Activated CD4-positive, alpha-beta T cell treated with anti-CD3 and anti-CD28 coated beads for 4 hours (primary cell): Measurements from ENCODE around the gene ACBD3.

Experiments
- DNase-seq, 2 donors: peaks; one replicate each; pipeline ENCODE4 v3.0.0-alpha.2; 2020

ACBD3 gene

GRCh38 chr1:226133504-226134123 is 52.9 kb downstream of the ACBD3 start:
- no peak for DNase-seq

GRCh38 chr1:226132728-226133503 is 53.6 kb downstream of the ACBD3 start:
- DNase-seq: no peak

- no peak for DNase-seq
These were observed 54.9 kb downstream of the ACBD3 start for GRCh38 chr1:226131639-226132038.

- no peak for DNase-seq
These were observed 57.3 kb downstream of the ACBD3 start for GRCh38 chr1:226129230-226129629.

- no peak for DNase-seq
These were observed 58.0 kb downstream of the ACBD3 start for GRCh38 chr1:226128487-226129075.

GRCh38 chr1:226126824-226127569 is 59.5 kb downstream of the ACBD3 start:
- DNase-seq: no peak

- DNase-seq: no peak
These were observed 60.7 kb downstream of the ACBD3 start for GRCh38 chr1:226125831-226126230.

- DNase-seq: peak; percentile 81 to 91
These were observed 61.4 kb downstream of the ACBD3 start for GRCh38 chr1:226125097-226125630.

- DNase-seq: no peak
These were observed 62.7 kb downstream of the ACBD3 start for GRCh38 chr1:226123591-226124471.

GRCh38 chr1:226123212-226123560 is 63.4 kb downstream of the ACBD3 start:
- no peak for DNase-seq

- DNase-seq: peak; percentile 65 to 72
These were observed 64.7 kb downstream of the ACBD3 start for GRCh38 chr1:226121587-226122400.

GRCh38 chr1:226121049-226121586 is 65.4 kb downstream of the ACBD3 start:
- DNase-seq: no peak

- no peak for DNase-seq
These were observed 66.1 kb downstream of the ACBD3 start for GRCh38 chr1:226120398-226120797.

GRCh38 chr1:226119169-226119568 is 67.4 kb downstream of the ACBD3 start:
- no peak for DNase-seq

- DNase-seq: no peak
These were observed 68.2 kb downstream of the ACBD3 start for GRCh38 chr1:226118357-226118756.

GRCh38 chr1:226117330-226117729 is 69.2 kb downstream of the ACBD3 start:
- DNase-seq: no peak

- DNase-seq: no peak
These were observed 69.9 kb downstream of the ACBD3 start for GRCh38 chr1:226116673-226117072.

- DNase-seq: no peak
These were observed 73.9 kb downstream of the ACBD3 start for GRCh38 chr1:226112626-226113025.

- no peak for DNase-seq
These were observed 74.7 kb downstream of the ACBD3 start for GRCh38 chr1:226111883-226112261.

GRCh38 chr1:226111098-226111882 is 75.3 kb downstream of the ACBD3 start:
- DNase-seq: no peak
